ENCODE results near the gene CTNNBL1. TPM values are rescaled to one million over a fixed set of nuclear protein-coding genes. Genes with fewer than 3 reads are reported as not detected.

The CTNNBL1 gene
- total and polyA plus RNA-seq, 8 donors: 10.5 to 148 (median 42.0) TPM

- TF ChIP-seq POLR2AphosphoS5 (IDR thresholded peaks at IDR 0.05): no peak
- TF ChIP-seq CTCF (IDR thresholded peaks at IDR 0.05): no peak
- TF ChIP-seq EP300 (IDR thresholded peaks at IDR 0.05): no peak
- no peak for TF ChIP-seq POLR2A (IDR thresholded peaks at IDR 0.05)
- H3K27ac ChIP-seq: no peak overlapping the region
- peaks cover 0 to 95% (median 44%) of the 10 kb centered on the region in 3 donors for H3K27me3 ChIP-seq
- no peaks in the 10 kb centered on the region for H3K9me3 ChIP-seq
- peaks cover 14 to 38% (median 21%) of the 10 kb centered on the region in 4 donors for H3K4me1 ChIP-seq
- no peak overlapping the region for H3K4me3 ChIP-seq
- WGBS, 5 donors: 63 to 78% (median 71%) methylated on average over 19 of the region's 19 CpGs
- DNase-seq: peak in 1 of 2 donors; percentile 51
- intact Hi-C loops (cut with DNase I; ENCODE audit: low total_unique reads): no loop called here
- H3K36me3 ChIP-seq: no peaks in the 10 kb centered on the region
Observed at GRCh38 chr20:37913567-37914366, 219.9 kb downstream of the CTNNBL1 start.

GRCh38 chr20:37914367-37914671, 220.5 kb downstream of the CTNNBL1 start:
- H3K4me1 ChIP-seq: peaks cover 14 to 38% (median 21%) of the 10 kb centered on the region in 4 donors
- no peaks in the 10 kb centered on the region for H3K36me3 ChIP-seq
- no peak overlapping the region for H3K27ac ChIP-seq
- 47 to 65% (median 53%) methylated on average over 4 to 5 of the region's 5 CpGs for WGBS, 5 donors
- DNase-seq: no peak
- no peaks in the 10 kb centered on the region for H3K9me3 ChIP-seq
- peak overlapping the region in 2 of 4 donors; percentile 20 to 34 for H3K4me3 ChIP-seq
- peaks cover 0 to 99% (median 47%) of the 10 kb centered on the region in 3 donors for H3K27me3 ChIP-seq
- no peak for TF ChIP-seq POLR2AphosphoS5 (IDR thresholded peaks at IDR 0.05)
- intact Hi-C loops (cut with DNase I; ENCODE audit: low total_unique reads): no loop called here

GRCh38 chr20:37914672-37915433, 221.0 kb downstream of the CTNNBL1 start:
- Histone ChIP-seq H3K36me3 (no peaks in the 10 kb centered on the region), H3K27ac (peak overlapping the region in 2 of 5 donors; percentile 15 to 62), H3K4me3 (peak overlapping the region; percentile 17 to 34 (median 22)), H3K4me1 (peaks cover 14 to 38% (median 21%) of the 10 kb centered on the region in 4 donors), H3K27me3 (peaks cover 0 to 98% (median 48%) of the 10 kb centered on the region in 3 donors), H3K9me3 (no peaks in the 10 kb centered on the region)
- DNase-seq: peak in 1 of 2 donors; percentile 83
- intact Hi-C loops (cut with DNase I; ENCODE audit: low total_unique reads): no loop called here
- TF ChIP-seq CTCF (IDR thresholded peaks at IDR 0.05): no peak
- no peak for TF ChIP-seq POLR2A (IDR thresholded peaks at IDR 0.05)
- TF ChIP-seq POLR2AphosphoS5 (IDR thresholded peaks at IDR 0.05): no peak
- TF ChIP-seq EP300 (IDR thresholded peaks at IDR 0.05): no peak
- WGBS, 5 donors: 8 to 14% (median 11%) methylated on average over 30 to 34 of the region's 34 CpGs

- peaks cover 0 to 98% (median 48%) of the 10 kb centered on the region in 3 donors for H3K27me3 ChIP-seq
- H3K4me3 ChIP-seq: peak overlapping the region in 2 of 4 donors; percentile 17 to 34
- no peak for TF ChIP-seq POLR2A (IDR thresholded peaks at IDR 0.05)
- TF ChIP-seq POLR2AphosphoS5 (IDR thresholded peaks at IDR 0.05): no peak
- TF ChIP-seq EP300 (IDR thresholded peaks at IDR 0.05): no peak
- TF ChIP-seq CTCF (IDR thresholded peaks at IDR 0.05): no peak
- no peaks in the 10 kb centered on the region for H3K36me3 ChIP-seq
- peak overlapping the region in 2 of 5 donors; percentile 15 to 62 for H3K27ac ChIP-seq
- H3K9me3 ChIP-seq: no peaks in the 10 kb centered on the region
- H3K4me1 ChIP-seq: peaks cover 14 to 38% (median 21%) of the 10 kb centered on the region in 4 donors
- intact Hi-C loops (cut with DNase I; ENCODE audit: low total_unique reads): no loop called here
- no peak for DNase-seq
- 55 to 70% (median 68%) methylated on average over 10 of the region's 10 CpGs for WGBS, 5 donors
Observed at GRCh38 chr20:37915434-37915787, 221.6 kb downstream of the CTNNBL1 start.

All from stomach (tissue), 9 donors.